Endothelial cell of umbilical vein (primary cell): Measurements from ENCODE around the gene EEF1AKMT2. TPM values are rescaled to one million over a fixed set of nuclear protein-coding genes. Genes with fewer than 3 reads are reported as not detected.

Experiments used
- BruUV-seq: library from RNA; stranded (reverse); fragments of 400-500 nt; replicated peaks from 2 replicates; lab custom pipeline; 2021; lab: Mats Ljungman, UMichigan
- CTCF ChIA-PET: fragments of 300-600, 350-600 bp; sonication (Branson Sonifier 250); formaldehyde crosslinking; loops from one replicate; lab custom pipeline; 2021; ENCODE audit warnings: antibody characterized with exemption, inconsistent platforms; lab: Charles Lee
- POLR2A ChIA-PET: fragments of 300-600, 350-600 bp; sonication (Branson Sonifier 250); formaldehyde crosslinking; loops from one replicate; lab custom pipeline; 2021; ENCODE audit warnings: antibody characterized with exemption, inconsistent platforms; lab: Charles Lee
- DNase-seq: peaks from one replicate; pipeline ENCODE4 v3.0.0-alpha.2; 2011; ENCODE audit warnings: low read depth, low spot score
- FAIRE-seq: peaks from 2 replicates; lab custom pipeline; 2011; peaks lifted over from hg19 to GRCh38; lab: Jason Lieb, UNC
- H2AFZ ChIP-seq: 2 replicates; pipeline ENCODE4 v1.6.0; 2012; ENCODE audit warnings: low read depth, low read length, control low read depth, inconsistent platforms
- H3K27ac ChIP-seq: 2 replicates; pipeline ENCODE4 v1.5.1; 2011; ENCODE audit warnings: low read depth, mild to moderate bottlenecking, control low read depth, low read length, moderate library complexity; ENCODE audit not compliant: insufficient read depth
- H3K27me3 ChIP-seq, 2 experiments: 2 replicates each; pipeline versions ENCODE4 v1.6.0 to v1.6.1; 2011; ENCODE audit warnings: low read length in 2 of 2, mixed read lengths in 1 of 2; ENCODE audit not compliant: control insufficient read depth in 2 of 2, insufficient read depth in 2 of 2
- H3K36me3 ChIP-seq, 2 experiments: 2 replicates in 1 of 2; 3 replicates in 1 of 2; pipeline ENCODE4 v1.5.1; 2011; ENCODE audit warnings: low read length in 2 of 2, mild to moderate bottlenecking in 1 of 2, moderate library complexity in 1 of 2; ENCODE audit not compliant: control insufficient read depth in 2 of 2, insufficient read depth in 2 of 2; ENCODE audit errors: extremely low read depth in 1 of 2
- H3K4me1 ChIP-seq: 3 replicates; pipeline ENCODE4 v1.5.1; 2011; ENCODE audit warnings: mild to moderate bottlenecking, low read length; ENCODE audit not compliant: control insufficient read depth, insufficient read depth; ENCODE audit errors: extremely low read depth
- H3K4me2 ChIP-seq: 2 replicates; pipeline ENCODE4 v1.6.1; 2011; ENCODE audit warnings: low read length, control low read depth, mixed read lengths; ENCODE audit not compliant: insufficient read depth
- H3K4me3 ChIP-seq, 3 experiments: fragments of 200-600 bp in 1 of 3; sonication (generic), shearing (Covaris generic) in 1 of 3; replicated peaks in 1 of 3; 2 replicates each; pipeline ENCODE4 v1.5.1; 2011 to 2016; ENCODE audit warnings: control low read depth in 3 of 3, low read length in 3 of 3, mild to moderate bottlenecking in 2 of 3, inconsistent platforms in 1 of 3, low read depth in 1 of 3, moderate library complexity in 1 of 3; ENCODE audit not compliant: insufficient read depth in 1 of 3
- H3K79me2 ChIP-seq: 2 replicates; pipeline ENCODE4 v1.6.0; 2012; ENCODE audit warnings: low read length, inconsistent platforms; ENCODE audit not compliant: control insufficient read depth, insufficient read depth
- H3K9ac ChIP-seq: replicated peaks from 2 replicates; pipeline ENCODE3; 2011; ENCODE audit warnings: low read length, control low read depth; ENCODE audit not compliant: insufficient read depth; ENCODE audit errors: extremely low read depth
- H3K9me1 ChIP-seq: replicated peaks from 3 replicates; pipeline ENCODE4 v1.6.0; 2011; ENCODE audit warnings: mild to moderate bottlenecking, low read length; ENCODE audit not compliant: control insufficient read depth, insufficient read depth; ENCODE audit errors: extremely low read depth
- H3K9me3 ChIP-seq: replicated peaks from 2 replicates; pipeline ENCODE4 v1.5.1; 2012; ENCODE audit warnings: low read length, inconsistent platforms; ENCODE audit not compliant: control insufficient read depth, insufficient read depth
- H4K20me1 ChIP-seq: replicated peaks from 2 replicates; pipeline ENCODE3; 2011; ENCODE audit warnings: mild to moderate bottlenecking, low read length; ENCODE audit not compliant: control insufficient read depth, insufficient read depth; ENCODE audit errors: extremely low read depth
- CTCF ChIP-seq, 2 donors: IDR thresholded peaks; 1 replicate in 1 of 2; 2 replicates in 1 of 2; pipeline ENCODE4 v1.5.1; 2011; ENCODE audit warnings: low read length in 2 of 2, mild to moderate bottlenecking in 2 of 2, moderate library complexity in 2 of 2, control low read depth in 1 of 2, inconsistent platforms in 1 of 2, low read depth in 1 of 2; ENCODE audit not compliant: insufficient read depth in 1 of 2; ENCODE audit errors: extremely low read depth in 1 of 2
- EZH2 ChIP-seq: IDR thresholded peaks from 2 replicates; pipeline ENCODE4 v1.6.1; 2012; ENCODE audit warnings: borderline replicate concordance, low read depth, mild to moderate bottlenecking, moderate library complexity, low read length, inconsistent platforms; ENCODE audit not compliant: severe bottlenecking
- FOS ChIP-seq: IDR thresholded peaks from 2 replicates; pipeline ENCODE4 v1.6.1; 2011; ENCODE audit warnings: mild to moderate bottlenecking, low read length, moderate library complexity, borderline replicate concordance; ENCODE audit not compliant: insufficient read depth
- GATA2 ChIP-seq: IDR thresholded peaks from 2 replicates; pipeline ENCODE4 v1.7.0; 2011; ENCODE audit warnings: low read depth, mild to moderate bottlenecking, moderate library complexity, mixed read lengths, low read length; ENCODE audit not compliant: insufficient read length, insufficient read depth
- JUN ChIP-seq: IDR thresholded peaks from 2 replicates; pipeline ENCODE4 v1.6.1; 2011; ENCODE audit warnings: borderline replicate concordance, low read depth; ENCODE audit not compliant: insufficient read length, insufficient read depth
- MYC ChIP-seq: IDR thresholded peaks from one replicate; pipeline ENCODE4 v1.6.1; 2011; ENCODE audit warnings: mild to moderate bottlenecking, low read depth, low read length
- POLR2A ChIP-seq: IDR thresholded peaks from 2 replicates; pipeline ENCODE4 v1.6.1; 2012; ENCODE audit warnings: low read depth, mild to moderate bottlenecking, control low read depth, low read length
- POLR2AphosphoS5 ChIP-seq: IDR thresholded peaks from 2 replicates; pipeline ENCODE4 v1.6.1; 2012; ENCODE audit warnings: low read depth, mild to moderate bottlenecking, control low read depth, low read length, moderate library complexity; ENCODE audit not compliant: insufficient read depth
- dilution Hi-C: fragments of 300-500 bp; cut with MboI; formaldehyde crosslinking; loops from one replicate; pipeline ENCODE4 v1.15.0; 2019; ENCODE audit warnings: low sequenced_read_pairs; ENCODE audit not compliant: extremely low pct_ligation_motif_present
- intact Hi-C: fragments of 100-400 bp; cut with micrococcal nuclease; formaldehyde crosslinking; loops from one replicate; pipeline ENCODE4 v1.10.0; 2022
- polyA plus RNA-seq, 4 experiments: library from polyadenylated mRNA; depleted of rRNA in 3 of 4; stranded (reverse) in 3 of 4; unstranded in 1 of 4; fragments of >200 nt; gene quantifications; 2 replicates each; pipeline versions ENCODE4 v1.2.1 to v1.2.3, GENCODE V29; 2011 to 2012; ENCODE audit warnings: missing spikeins in 1 of 4
- total RNA-seq: library from RNA; stranded (reverse); gene quantifications from 2 replicates; pipeline ENCODE4 v1.2.3, GENCODE V29; 2021
- TF ChIP-seq, protein P1 (sequence below): IDR thresholded peaks from 2 replicates; pipeline ENCODE4 v1.6.1; 2011; ENCODE audit not compliant: insufficient read depth, insufficient read length

EEF1AKMT2 gene
- total and polyA plus RNA-seq, 2 donors (not counting 3 experiments of a cell fraction or from before 2014, with no cell fraction given) = 8.5 to 21.3 TPM

DNA sequence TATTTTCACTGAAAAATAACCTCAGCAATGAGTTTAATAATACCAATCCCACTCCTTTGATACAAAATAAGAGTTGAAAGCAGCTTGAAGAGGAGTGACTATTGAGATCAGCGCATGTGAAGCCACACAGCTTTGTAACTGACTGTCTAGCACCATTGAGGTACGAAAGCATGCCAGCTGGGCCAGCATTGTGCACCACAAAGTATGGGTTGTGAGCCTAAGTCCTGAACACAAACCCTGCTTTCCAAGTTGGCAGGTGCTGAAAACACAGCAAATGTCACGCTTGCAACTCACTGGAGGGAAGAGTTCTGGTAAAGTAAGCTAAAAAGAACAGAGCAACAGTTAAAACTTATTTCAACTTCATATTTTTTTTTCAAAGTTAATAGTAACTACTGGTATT, 43.5 kb downstream of the EEF1AKMT2 start:
- Histone ChIP-seq H4K20me1 (no peaks in the 10 kb centered on the region), H3K4me1 (peaks cover 9% of the 10 kb centered on the region), H3K9me1 (no peaks in the 10 kb centered on the region), H3K9me3 (no peaks in the 10 kb centered on the region), H2AFZ (no peak overlapping the region), H3K9ac (no peak overlapping the region), H3K4me2 (no peak overlapping the region), H3K79me2 (no peaks in the 10 kb centered on the region), H3K4me3 (no peak overlapping the region), H3K27ac (no peak overlapping the region), H3K27me3 (no peaks in the 10 kb centered on the region), H3K36me3 (no peaks in the 10 kb centered on the region)
- TF ChIP-seq GATA2 (no peak), CTCF (IDR thresholded peaks at IDR 0.05; ENCODE audit: extremely low read depth in 1 of 2, insufficient read depth in 1 of 2, low read depth in 1 of 2, low read length in 2 of 2) (no peak), POLR2AphosphoS5 (no peak), POLR2A (no peak), MYC (no peak), EZH2 (no peak), FOS (no peak), JUN (no peak)
- TF ChIP-seq, protein P1, sequence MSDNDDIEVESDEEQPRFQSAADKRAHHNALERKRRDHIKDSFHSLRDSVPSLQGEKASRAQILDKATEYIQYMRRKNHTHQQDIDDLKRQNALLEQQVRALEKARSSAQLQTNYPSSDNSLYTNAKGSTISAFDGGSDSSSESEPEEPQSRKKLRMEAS = no peak
- intact Hi-C loops = loop anchor here (5.0 kb wide), 1 partner anchor 346 kb away; no protein-coding TSS in a partner anchor
- DNase-seq (no peak), FAIRE-seq (no peak)
- no TSS peak for BruUV-seq
- dilution Hi-C loops = no loop called here
- CTCF ChIA-PET = interaction anchor here (1.6 to 6.8 kb wide), 4 partner anchors 13 to 217 kb away, joined by 4 to 218 read pairs (median 48); no protein-coding TSS in a partner anchor
- POLR2A ChIA-PET = no interaction called here
